Measurements from ENCODE around the gene CTAG2.
"Not testable (repeated sequence)": the region's sequence is repeated elsewhere in the genome, so short reads cannot be mapped to it uniquely, and the experiment has no call there.

CTAG2 gene

GRCh38 chrX:154650221-154650510 is 3.2 kb downstream of the CTAG2 start:
- Histone ChIP-seq H3K27me3 (ENCODE audit: insufficient read depth, low read depth, severe bottlenecking) (peaks cover 25% of the 10 kb centered on the region), H3K9me3 (ENCODE audit: severe bottlenecking) (no peaks in the 10 kb centered on the region), H3K36me3 (no peaks in the 10 kb centered on the region), H3K27ac (no peak overlapping the region), H3K4me3 (ENCODE audit: low read depth, low read length) (no peak overlapping the region)
- DNase-seq = no peak
- no peak for TF ChIP-seq CTCF (IDR thresholded peaks at IDR 0.05; ENCODE audit: low read depth, low read length)

- Histone ChIP-seq H3K4me3 (ENCODE audit: low read depth, low read length) (no peak overlapping the region), H3K27me3 (ENCODE audit: insufficient read depth, low read depth, severe bottlenecking) (peaks cover 22% of the 10 kb centered on the region), H3K36me3 (no peaks in the 10 kb centered on the region), H3K27ac (no peak overlapping the region), H3K9me3 (ENCODE audit: severe bottlenecking) (no peaks in the 10 kb centered on the region)
- DNase-seq = no peak
- TF ChIP-seq CTCF (IDR thresholded peaks at IDR 0.05; ENCODE audit: low read depth, low read length) = no peak
Observed at GRCh38 chrX:154649503-154650220, 3.7 kb downstream of the CTAG2 start.

GRCh38 chrX:154648931-154649330 is 4.4 kb downstream of the CTAG2 start:
- H3K36me3 ChIP-seq = no peaks in the 10 kb centered on the region
- peaks cover 22% of the 10 kb centered on the region for H3K27me3 ChIP-seq (ENCODE audit: insufficient read depth, low read depth, severe bottlenecking)
- no peak overlapping the region for H3K4me3 ChIP-seq (ENCODE audit: low read depth, low read length)
- H3K9me3 ChIP-seq (ENCODE audit: severe bottlenecking) = no peaks in the 10 kb centered on the region
- DNase-seq = no peak
- no peak overlapping the region for H3K27ac ChIP-seq
- TF ChIP-seq CTCF (IDR thresholded peaks at IDR 0.05; ENCODE audit: low read depth, low read length) = no peak

GRCh38 chrX:154645745-154646378 is 7.5 kb downstream of the CTAG2 start:
- not testable (repeated sequence) for H3K36me3 ChIP-seq; DNase-seq; H3K9me3 ChIP-seq (ENCODE audit: severe bottlenecking); H3K4me3 ChIP-seq (ENCODE audit: low read depth, low read length); H3K27ac ChIP-seq
- peaks cover 16% of the 10 kb centered on the region for H3K27me3 ChIP-seq (ENCODE audit: insufficient read depth, low read depth, severe bottlenecking)

DNA sequence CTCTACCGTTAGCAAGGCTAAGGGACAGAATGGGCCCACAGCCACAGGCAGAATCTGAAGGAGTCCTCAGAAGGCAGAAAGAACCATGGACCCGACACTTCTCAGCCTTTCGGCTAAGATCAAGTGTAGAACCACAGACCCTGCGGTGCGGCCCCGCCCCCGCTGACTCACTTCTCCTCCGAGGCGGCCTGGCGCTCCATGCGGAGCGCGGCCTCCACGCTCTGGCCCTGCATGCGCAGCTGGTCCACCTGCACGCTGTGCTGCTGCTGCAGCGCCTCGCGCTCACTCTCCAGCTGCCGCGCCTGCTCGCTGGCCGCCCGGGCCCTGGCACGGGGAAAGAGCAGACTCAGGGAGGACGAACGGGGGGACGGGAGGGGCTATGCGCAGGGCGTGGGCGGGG is 9.7 kb downstream of the CTAG2 start:
- H3K9me3 ChIP-seq (ENCODE audit: severe bottlenecking); DNase-seq; H3K36me3 ChIP-seq; H3K27ac ChIP-seq; H3K27me3 ChIP-seq (ENCODE audit: insufficient read depth, low read depth, severe bottlenecking); H3K4me3 ChIP-seq (ENCODE audit: low read depth, low read length): not testable (repeated sequence)

DNA sequence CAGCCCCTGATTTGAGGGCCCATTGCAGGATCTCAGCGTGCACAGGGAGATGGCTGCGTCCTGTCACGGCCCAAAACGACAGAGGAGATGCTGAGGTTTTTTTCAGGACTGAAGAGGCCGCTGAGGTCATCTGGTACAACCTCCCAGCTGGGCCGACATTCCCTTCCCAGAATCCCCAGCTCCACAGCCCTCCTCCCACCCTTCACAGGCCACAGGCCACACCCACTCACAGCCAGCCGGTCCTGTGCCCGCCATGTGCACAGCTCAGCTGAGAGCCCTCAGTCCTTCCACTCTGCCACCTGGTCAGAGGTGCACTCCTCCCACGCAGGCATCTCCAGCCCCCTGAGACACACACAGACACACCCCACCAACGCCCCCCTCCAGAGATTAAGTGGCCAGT is 11.6 kb downstream of the CTAG2 start:
- not testable (repeated sequence) for H3K4me3 ChIP-seq (ENCODE audit: low read depth, low read length); DNase-seq; H3K27ac ChIP-seq; H3K36me3 ChIP-seq; H3K9me3 ChIP-seq (ENCODE audit: severe bottlenecking); H3K27me3 ChIP-seq (ENCODE audit: insufficient read depth, low read depth, severe bottlenecking)

DNA sequence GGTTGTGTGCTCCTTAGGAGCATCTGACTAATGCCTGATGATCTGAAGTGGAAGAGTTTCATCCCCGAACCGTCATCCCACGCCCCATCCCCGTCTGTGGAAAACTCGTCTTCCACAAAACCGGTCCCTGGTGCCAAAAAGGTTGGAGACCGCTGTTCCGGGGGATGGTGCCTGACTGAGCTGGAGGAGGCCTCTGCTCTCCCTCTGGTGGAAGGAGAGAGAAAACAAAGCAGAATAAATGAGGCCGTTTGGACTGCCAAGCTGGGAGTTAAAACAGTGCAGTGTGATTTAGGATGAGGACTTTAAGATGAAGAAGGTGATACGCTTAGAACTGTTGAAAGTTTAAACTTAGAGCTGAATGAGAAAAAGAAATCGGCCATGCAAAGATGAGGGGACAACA is 19.7 kb downstream of the CTAG2 start:
- not testable (repeated sequence) for H3K4me3 ChIP-seq (ENCODE audit: low read depth, low read length)

DNA sequence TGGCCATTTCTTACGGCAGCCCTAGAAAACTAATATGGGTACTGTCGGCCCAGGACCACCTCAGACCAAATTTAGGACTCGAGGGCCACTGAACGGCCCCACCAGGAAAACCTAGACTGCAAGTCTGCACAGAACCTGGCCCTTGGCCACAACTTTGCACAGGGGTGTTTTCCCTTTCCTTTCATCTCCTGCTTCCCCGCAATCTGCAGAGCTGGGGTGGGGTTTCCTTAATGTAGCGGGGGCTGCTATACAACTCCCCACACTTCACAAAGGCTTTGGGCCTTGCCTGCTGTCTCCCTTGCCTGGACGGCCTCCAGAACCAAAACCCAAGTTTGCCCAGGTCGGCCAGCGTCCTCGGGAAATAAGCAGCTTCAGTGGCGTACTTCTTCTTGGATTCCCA is 22.4 kb downstream of the CTAG2 start:
- not testable (repeated sequence) for H3K27me3 ChIP-seq (ENCODE audit: insufficient read depth, low read depth, severe bottlenecking); H3K9me3 ChIP-seq (ENCODE audit: severe bottlenecking); H3K4me3 ChIP-seq (ENCODE audit: low read depth, low read length); H3K36me3 ChIP-seq; DNase-seq; H3K27ac ChIP-seq

More for the DNA sequence above, 19.7 kb downstream of the CTAG2 start:
- not testable (repeated sequence) for H3K9me3 ChIP-seq (ENCODE audit: severe bottlenecking); H3K27me3 ChIP-seq (ENCODE audit: insufficient read depth, low read depth, severe bottlenecking); DNase-seq; H3K27ac ChIP-seq; H3K36me3 ChIP-seq

DNA sequence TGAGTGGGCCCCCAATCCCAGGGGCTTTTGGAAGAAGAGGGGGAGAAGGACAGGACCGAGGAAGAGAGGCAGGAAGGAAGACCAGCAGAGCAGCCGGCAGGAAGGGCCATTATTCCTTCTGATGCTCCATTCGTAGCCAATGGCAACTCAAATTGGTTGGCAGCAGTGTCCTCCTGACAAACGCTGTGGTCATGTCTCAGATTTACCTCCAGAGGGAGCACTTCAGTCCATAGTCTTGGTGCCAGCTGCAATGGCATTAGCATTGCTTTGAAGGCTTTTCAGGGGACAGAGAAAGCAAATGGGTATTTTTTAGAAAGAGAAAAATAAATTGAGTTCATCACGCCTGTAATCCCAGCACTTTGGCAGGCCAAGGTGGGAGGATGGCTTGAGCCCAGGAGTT is 24.4 kb downstream of the CTAG2 start:
- not testable (repeated sequence) for H3K4me3 ChIP-seq (ENCODE audit: low read depth, low read length); H3K9me3 ChIP-seq (ENCODE audit: severe bottlenecking); H3K27me3 ChIP-seq (ENCODE audit: insufficient read depth, low read depth, severe bottlenecking); H3K36me3 ChIP-seq; DNase-seq; H3K27ac ChIP-seq

- not testable (repeated sequence) for H3K27me3 ChIP-seq (ENCODE audit: insufficient read depth, low read depth, severe bottlenecking); H3K36me3 ChIP-seq; DNase-seq; H3K4me3 ChIP-seq (ENCODE audit: low read depth, low read length); H3K9me3 ChIP-seq (ENCODE audit: severe bottlenecking); H3K27ac ChIP-seq
Observed at GRCh38 chrX:154620767-154621414, 32.5 kb downstream of the CTAG2 start.

DNA sequence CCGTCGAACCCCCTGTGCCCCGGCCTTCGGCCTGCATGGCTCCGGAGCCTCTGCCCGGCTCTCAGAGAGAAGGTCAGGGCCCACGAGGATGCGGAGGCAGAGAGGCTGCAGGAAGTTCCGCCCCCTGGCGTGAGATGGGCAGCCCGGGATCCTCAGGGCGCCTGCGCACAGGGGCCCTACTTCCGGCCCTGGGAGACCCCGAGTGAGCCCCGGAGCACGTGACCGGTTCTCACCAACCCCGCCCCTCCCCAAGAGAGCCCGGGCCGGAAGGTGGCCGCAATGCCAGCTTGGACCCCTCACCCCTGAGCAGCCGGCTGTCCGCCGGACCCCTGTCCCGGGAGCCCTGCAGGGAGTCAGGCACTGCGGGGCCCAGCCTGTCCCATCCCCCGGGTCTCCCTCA is 34.2 kb downstream of the CTAG2 start, which contains the start of gene CTAG1B:
Gene CTAG1B, minus strand, starts transcription at position 101 of the 400 bp plus-strand sequence. Its CDS starts 64 bp downstream, at position 37.
- not testable (repeated sequence) for DNase-seq

More for the DNA sequence above, 34.2 kb downstream of the CTAG2 start, which contains the start of gene CTAG1B:
- H3K27me3 ChIP-seq (ENCODE audit: insufficient read depth, low read depth, severe bottlenecking); H3K9me3 ChIP-seq (ENCODE audit: severe bottlenecking); H3K4me3 ChIP-seq (ENCODE audit: low read depth, low read length); H3K27ac ChIP-seq; H3K36me3 ChIP-seq: not testable (repeated sequence)

All from WERI-Rb-1 (cell line).